Measurements from ENCODE around the gene RPL10A. TPM values are rescaled to one million over a fixed set of nuclear protein-coding genes. Genes with fewer than 3 reads are reported as not detected.

RPL10A gene
- total RNA-seq, 2 donors from 2014 or later, result 998 to 1,213 TPM

DNA sequence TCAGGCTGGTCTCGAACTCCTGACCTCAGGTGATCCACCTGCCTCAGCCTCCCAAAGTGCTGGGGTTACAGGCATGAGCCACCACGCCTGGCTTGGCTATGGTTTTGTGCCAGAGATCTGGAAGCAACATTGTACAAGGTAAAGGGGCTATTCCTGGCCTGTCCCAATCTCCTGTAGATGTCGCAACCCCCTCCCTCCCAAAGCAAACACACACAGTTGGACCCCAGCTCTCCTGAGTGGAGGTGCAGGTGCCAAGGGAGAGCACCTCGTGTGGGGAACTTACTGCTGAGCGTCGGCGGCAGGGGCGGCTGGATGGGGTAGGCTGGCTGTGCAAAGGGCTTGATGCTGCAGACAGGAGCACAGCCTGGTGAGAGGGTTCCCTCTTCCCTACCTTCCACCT lies 8.8 kb downstream of the RPL10A start:
- intact Hi-C loops (cut with DNase I), result no loop called here
- Histone ChIP-seq H3K27ac (no peak overlapping the region), H3K4me3 (no peak overlapping the region), H3K9me3 (no peaks in the 10 kb centered on the region), H3K4me1 (no peaks in the 10 kb centered on the region), H3K27me3 (no peaks in the 10 kb centered on the region), H3K36me3 (no peaks in the 10 kb centered on the region), H3K9ac (ENCODE audit: low read depth in 2 of 2, low read length in 2 of 2) (no peak overlapping the region)
- no peak for TF ChIP-seq CTCF (IDR thresholded peaks at IDR 0.05)
- DNase-seq, result no peak

- Histone ChIP-seq H3K4me3 (no peak overlapping the region), H3K9ac (ENCODE audit: low read depth in 2 of 2, low read length in 2 of 2) (no peak overlapping the region), H3K27ac (no peak overlapping the region), H3K9me3 (no peaks in the 10 kb centered on the region), H3K27me3 (no peaks in the 10 kb centered on the region), H3K4me1 (no peaks in the 10 kb centered on the region), H3K36me3 (no peaks in the 10 kb centered on the region)
- intact Hi-C loops (cut with DNase I), result no loop called here
- TF ChIP-seq CTCF (IDR thresholded peaks at IDR 0.05), result no peak
- DNase-seq, result no peak
These were observed 9.5 kb downstream of the RPL10A start for GRCh38 chr6:35477551-35478179.

DNA sequence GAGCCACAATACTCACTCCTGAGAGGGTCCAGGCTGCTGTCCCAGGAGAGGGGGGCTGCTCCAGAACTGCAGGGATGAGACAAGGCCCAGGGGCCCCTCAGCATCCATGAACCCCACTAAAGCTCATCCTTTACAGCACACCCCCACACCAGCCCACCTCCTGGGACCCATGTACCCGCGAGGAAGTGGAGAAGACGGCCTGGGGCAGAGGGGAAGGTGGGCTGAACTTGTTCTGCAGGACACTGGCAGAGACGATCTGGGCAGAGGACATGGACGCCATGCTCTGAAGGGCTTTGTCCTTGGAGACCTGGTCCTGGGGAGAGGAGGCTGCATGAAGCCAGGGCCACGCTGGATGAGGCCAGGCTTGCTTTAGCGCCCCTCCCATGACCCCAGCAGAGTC lies 10.1 kb downstream of the RPL10A start:
- no peak overlapping the region for H3K9ac ChIP-seq (ENCODE audit: low read depth in 2 of 2, low read length in 2 of 2)
- intact Hi-C loops (cut with DNase I), result no loop called here
- no peaks in the 10 kb centered on the region for H3K36me3 ChIP-seq
- no peaks in the 10 kb centered on the region for H3K27me3 ChIP-seq
- no peak for DNase-seq
- H3K4me3 ChIP-seq, result no peak overlapping the region
- no peak overlapping the region for H3K27ac ChIP-seq
- no peaks in the 10 kb centered on the region for H3K4me1 ChIP-seq
- no peaks in the 10 kb centered on the region for H3K9me3 ChIP-seq
- no peak for TF ChIP-seq CTCF (IDR thresholded peaks at IDR 0.05)

DNA sequence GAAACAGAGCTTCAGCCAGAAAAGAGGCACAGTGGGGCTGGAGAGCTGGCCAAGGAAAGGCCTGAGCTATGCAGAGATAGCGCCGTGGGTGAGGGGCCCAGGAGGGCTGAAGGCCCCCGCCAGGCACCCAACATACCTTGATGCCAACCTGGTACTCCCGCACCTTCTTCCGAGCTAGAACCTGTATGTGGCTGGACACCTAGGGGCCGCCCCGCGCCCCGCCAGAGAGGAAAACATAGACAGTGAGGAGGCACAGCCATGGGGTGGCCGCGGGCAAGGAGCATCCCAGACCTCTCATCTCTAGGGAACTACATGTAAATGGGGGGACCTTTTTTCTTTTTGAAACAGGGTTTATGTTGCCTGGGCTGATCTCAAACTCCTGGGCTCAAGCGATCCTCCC lies 12.0 kb downstream of the RPL10A start:
- no peak for TF ChIP-seq CTCF (IDR thresholded peaks at IDR 0.05)
- Histone ChIP-seq H3K9ac (ENCODE audit: low read depth in 2 of 2, low read length in 2 of 2) (no peak overlapping the region), H3K9me3 (no peaks in the 10 kb centered on the region), H3K4me3 (no peak overlapping the region), H3K27me3 (no peaks in the 10 kb centered on the region), H3K27ac (no peak overlapping the region), H3K4me1 (no peaks in the 10 kb centered on the region), H3K36me3 (no peaks in the 10 kb centered on the region)
- DNase-seq, result no peak
- intact Hi-C loops (cut with DNase I), result no loop called here

GRCh38 chr6:35481226-35481625 lies 13.0 kb downstream of the RPL10A start:
- Histone ChIP-seq H3K27me3 (no peaks in the 10 kb centered on the region), H3K9me3 (no peaks in the 10 kb centered on the region), H3K4me1 (peaks cover 8% of the 10 kb centered on the region), H3K27ac (no peak overlapping the region), H3K4me3 (no peak overlapping the region), H3K9ac (ENCODE audit: low read depth in 2 of 2, low read length in 2 of 2) (no peak overlapping the region), H3K36me3 (no peaks in the 10 kb centered on the region)
- intact Hi-C loops (cut with DNase I), result no loop called here
- TF ChIP-seq CTCF (IDR thresholded peaks at IDR 0.05), result no peak
- no peak for DNase-seq
